GM08714 (cell line): Measurements from ENCODE around the gene OCIAD1.
"Not testable (repeated sequence)": the region's sequence is repeated elsewhere in the genome, so short reads cannot be mapped to it uniquely, and the experiment has no call there.

Experiments used
- H3K4me3 ChIP-seq: fragments of 200-500 bp; sonication (Bioruptor generic); 2 replicates; pipeline ENCODE4 v1.5.1; 2014; ENCODE audit warnings: mild to moderate bottlenecking, low read length, inconsistent platforms
- ZNF274 ChIP-seq: IDR thresholded peaks from 2 replicates; pipeline ENCODE4 v1.6.1; 2012; ENCODE audit warnings: mild to moderate bottlenecking, low read depth, low read length

The OCIAD1 gene

GRCh38 chr4:48801016-48801715 lies 29.7 kb upstream of the OCIAD1 start:
- H3K4me3 ChIP-seq, result no peak overlapping the region
- TF ChIP-seq ZNF274, result no peak

- no peak overlapping the region for H3K4me3 ChIP-seq
- TF ChIP-seq ZNF274, result no peak
Observed at GRCh38 chr4:48804584-48805301, 26.1 kb upstream of the OCIAD1 start.

GRCh38 chr4:48812866-48813265 lies 18.0 kb upstream of the OCIAD1 start:
- no peak for TF ChIP-seq ZNF274
- H3K4me3 ChIP-seq, result no peak overlapping the region

- H3K4me3 ChIP-seq, result no peak overlapping the region
- no peak for TF ChIP-seq ZNF274
Observed at GRCh38 chr4:48813964-48814363, 16.9 kb upstream of the OCIAD1 start.

- H3K4me3 ChIP-seq, result no peak overlapping the region
- no peak for TF ChIP-seq ZNF274
Observed at GRCh38 chr4:48815483-48815882, 15.4 kb upstream of the OCIAD1 start.

GRCh38 chr4:48816297-48816696 lies 14.6 kb upstream of the OCIAD1 start:
- H3K4me3 ChIP-seq, result not testable (repeated sequence)

GRCh38 chr4:48816971-48817370 lies 13.9 kb upstream of the OCIAD1 start:
- H3K4me3 ChIP-seq, result no peak overlapping the region
- TF ChIP-seq ZNF274, result no peak

GRCh38 chr4:48821431-48821830 lies 9.5 kb upstream of the OCIAD1 start:
- H3K4me3 ChIP-seq, result not testable (repeated sequence)

- TF ChIP-seq ZNF274, result no peak
- H3K4me3 ChIP-seq, result no peak overlapping the region
Observed at GRCh38 chr4:48827622-48828021, 3.3 kb upstream of the OCIAD1 start.

- peak overlapping the region; percentile 97 for H3K4me3 ChIP-seq
- no peak for TF ChIP-seq ZNF274
Observed at GRCh38 chr4:48831532-48832030, 693 bp downstream of the OCIAD1 start.

- TF ChIP-seq ZNF274, result no peak
- H3K4me3 ChIP-seq, result peak overlapping the region; percentile 24; the same call in 1 of the 2 replicates
Observed at GRCh38 chr4:48832571-48832970, 1.7 kb downstream of the OCIAD1 start.

GRCh38 chr4:48836658-48837057 lies 5.8 kb downstream of the OCIAD1 start:
- no peak overlapping the region for H3K4me3 ChIP-seq
- TF ChIP-seq ZNF274, result no peak

- TF ChIP-seq ZNF274, result no peak
Observed at GRCh38 chr4:48841045-48841827, 10.3 kb downstream of the OCIAD1 start.

GRCh38 chr4:48844843-48845242 lies 14.0 kb downstream of the OCIAD1 start:
- no peak for TF ChIP-seq ZNF274
- no peak overlapping the region for H3K4me3 ChIP-seq

More at GRCh38 chr4:48841045-48841827, 10.3 kb downstream of the OCIAD1 start:
- H3K4me3 ChIP-seq, result no peak overlapping the region

- not testable (repeated sequence) for H3K4me3 ChIP-seq
Observed at GRCh38 chr4:48848799-48849198, 17.9 kb downstream of the OCIAD1 start.
